OCI-LY1 (cell line): ENCODE results near the gene GCN1.

ENCODE experiments used
- EZH2 ChIP-seq: fragments of 200-600 bp; sonication (generic), shearing (Covaris generic); IDR thresholded peaks from 2 replicates; pipeline ENCODE4 v1.8.0; 2017; ENCODE audit warnings: borderline replicate concordance, mixed run types, mild to moderate bottlenecking, antibody characterized with exemption, low read length, moderate library complexity, mixed read lengths
- TF ChIP-seq, protein P1 (sequence below): fragments of 200-600 bp; sonication (generic), shearing (Covaris generic); IDR thresholded peaks from 2 replicates; pipeline ENCODE4 v1.5.1; 2017; ENCODE audit warnings: mild to moderate bottlenecking, antibody characterized with exemption, low read length, moderate library complexity, mixed read lengths

DNA sequence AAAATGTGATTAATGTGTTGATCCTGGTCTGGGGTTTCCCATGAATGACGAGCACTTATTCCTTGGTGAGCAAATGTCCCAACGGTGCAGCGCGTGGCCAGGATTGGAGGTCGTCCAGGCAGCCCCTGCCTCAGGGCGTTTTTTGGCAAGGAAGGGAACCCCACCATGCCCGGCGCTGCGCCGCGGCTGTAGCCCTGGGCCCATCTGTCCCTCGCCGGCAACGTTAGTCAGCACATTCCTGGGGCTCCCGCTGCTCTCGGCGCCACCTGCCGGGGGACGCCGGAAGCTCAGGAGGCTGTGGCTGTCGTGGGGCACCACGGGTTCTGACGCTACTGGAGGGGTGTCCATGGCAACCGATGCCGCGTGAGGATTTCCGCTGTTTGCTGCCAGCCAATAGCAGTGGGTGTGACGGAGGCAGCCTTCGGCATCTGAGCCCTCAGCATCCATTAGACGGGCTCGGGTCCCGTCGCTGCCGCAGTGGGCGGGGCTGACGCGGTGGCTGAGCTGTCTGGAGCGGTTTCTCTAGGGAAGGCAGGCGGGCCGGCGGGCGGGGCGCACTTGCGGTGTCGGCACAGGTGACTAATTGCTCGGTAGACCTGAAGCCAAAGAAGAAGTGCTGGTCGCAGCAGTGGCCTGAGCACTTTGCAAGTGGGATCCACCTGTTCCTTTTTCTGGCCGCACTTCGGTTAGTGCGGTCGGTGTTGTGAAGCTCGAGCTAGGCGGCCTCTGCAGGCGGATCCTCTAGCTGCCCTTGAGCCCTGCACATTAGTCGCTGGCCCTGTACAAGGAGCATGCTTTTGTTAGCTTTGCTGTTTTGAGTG is 107.5 kb downstream of the GCN1 start:
- TF ChIP-seq, protein P1, sequence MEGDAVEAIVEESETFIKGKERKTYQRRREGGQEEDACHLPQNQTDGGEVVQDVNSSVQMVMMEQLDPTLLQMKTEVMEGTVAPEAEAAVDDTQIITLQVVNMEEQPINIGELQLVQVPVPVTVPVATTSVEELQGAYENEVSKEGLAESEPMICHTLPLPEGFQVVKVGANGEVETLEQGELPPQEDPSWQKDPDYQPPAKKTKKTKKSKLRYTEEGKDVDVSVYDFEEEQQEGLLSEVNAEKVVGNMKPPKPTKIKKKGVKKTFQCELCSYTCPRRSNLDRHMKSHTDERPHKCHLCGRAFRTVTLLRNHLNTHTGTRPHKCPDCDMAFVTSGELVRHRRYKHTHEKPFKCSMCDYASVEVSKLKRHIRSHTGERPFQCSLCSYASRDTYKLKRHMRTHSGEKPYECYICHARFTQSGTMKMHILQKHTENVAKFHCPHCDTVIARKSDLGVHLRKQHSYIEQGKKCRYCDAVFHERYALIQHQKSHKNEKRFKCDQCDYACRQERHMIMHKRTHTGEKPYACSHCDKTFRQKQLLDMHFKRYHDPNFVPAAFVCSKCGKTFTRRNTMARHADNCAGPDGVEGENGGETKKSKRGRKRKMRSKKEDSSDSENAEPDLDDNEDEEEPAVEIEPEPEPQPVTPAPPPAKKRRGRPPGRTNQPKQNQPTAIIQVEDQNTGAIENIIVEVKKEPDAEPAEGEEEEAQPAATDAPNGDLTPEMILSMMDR, result peak; percentile 93
- no peak for TF ChIP-seq EZH2
